DLD1 (cell line): ENCODE results near the gene NACC1.
"Not testable (repeated sequence)": the region's sequence is repeated elsewhere in the genome, so short reads cannot be mapped to it uniquely, and the experiment has no call there.

Experiments used
- in situ Hi-C: cut with HindIII; loops from 2 replicates; pipeline ENCODE4 v1.10.0; 2017; ENCODE audit warnings: low sequenced_read_pairs

The NACC1 gene

DNA sequence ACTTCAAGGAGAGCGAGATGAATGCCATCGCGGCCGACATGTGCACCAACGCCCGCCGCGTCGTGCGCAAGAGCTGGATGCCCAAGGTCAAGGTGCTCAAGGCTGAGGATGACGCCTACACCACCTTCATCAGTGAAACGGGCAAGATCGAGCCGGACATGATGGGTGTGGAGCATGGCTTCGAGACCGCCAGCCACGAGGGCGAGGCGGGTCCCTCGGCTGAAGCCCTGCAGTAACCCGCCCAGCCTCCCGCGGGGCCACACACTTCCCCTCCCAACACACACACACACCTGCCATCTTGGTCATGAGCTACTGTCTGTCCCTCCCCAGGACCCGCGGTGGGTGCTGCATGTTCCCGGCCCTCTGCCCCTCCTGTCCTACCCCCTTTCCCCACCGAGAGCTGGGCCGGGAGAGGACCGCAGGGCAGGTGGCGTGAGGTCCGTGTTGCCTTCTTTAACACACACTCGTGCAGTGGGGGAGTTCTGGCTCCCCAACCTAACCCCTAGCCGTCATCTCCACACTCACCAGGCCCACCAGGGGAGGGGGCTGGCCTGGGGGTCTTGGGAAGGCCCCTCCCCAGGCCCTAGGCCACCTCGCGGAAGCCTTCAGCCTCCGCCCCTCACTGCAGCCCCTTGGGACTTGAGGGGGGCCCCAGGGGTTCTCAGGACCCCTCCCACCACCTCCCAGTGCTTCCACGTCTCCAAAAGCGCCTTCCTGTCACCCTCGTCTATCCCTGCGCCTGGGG is 20.3 kb downstream of the NACC1 start:
- in situ Hi-C loops: no loop called here

DNA sequence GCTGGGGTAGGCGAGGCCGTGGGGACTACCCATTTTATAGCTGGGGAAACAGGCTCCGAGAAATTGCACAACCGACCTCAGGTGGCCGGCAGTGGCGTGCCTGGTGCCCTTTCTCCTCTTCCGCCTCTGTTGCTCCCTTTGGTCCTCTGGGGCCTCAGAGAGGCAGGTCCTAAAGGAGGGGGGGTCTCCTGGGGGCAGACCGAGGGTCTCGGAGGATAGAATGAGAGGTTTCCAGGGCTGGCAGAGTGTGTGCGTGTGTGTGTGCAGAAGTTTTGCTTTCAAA is 20.8 kb downstream of the NACC1 start:
- in situ Hi-C loops: no loop called here

DNA sequence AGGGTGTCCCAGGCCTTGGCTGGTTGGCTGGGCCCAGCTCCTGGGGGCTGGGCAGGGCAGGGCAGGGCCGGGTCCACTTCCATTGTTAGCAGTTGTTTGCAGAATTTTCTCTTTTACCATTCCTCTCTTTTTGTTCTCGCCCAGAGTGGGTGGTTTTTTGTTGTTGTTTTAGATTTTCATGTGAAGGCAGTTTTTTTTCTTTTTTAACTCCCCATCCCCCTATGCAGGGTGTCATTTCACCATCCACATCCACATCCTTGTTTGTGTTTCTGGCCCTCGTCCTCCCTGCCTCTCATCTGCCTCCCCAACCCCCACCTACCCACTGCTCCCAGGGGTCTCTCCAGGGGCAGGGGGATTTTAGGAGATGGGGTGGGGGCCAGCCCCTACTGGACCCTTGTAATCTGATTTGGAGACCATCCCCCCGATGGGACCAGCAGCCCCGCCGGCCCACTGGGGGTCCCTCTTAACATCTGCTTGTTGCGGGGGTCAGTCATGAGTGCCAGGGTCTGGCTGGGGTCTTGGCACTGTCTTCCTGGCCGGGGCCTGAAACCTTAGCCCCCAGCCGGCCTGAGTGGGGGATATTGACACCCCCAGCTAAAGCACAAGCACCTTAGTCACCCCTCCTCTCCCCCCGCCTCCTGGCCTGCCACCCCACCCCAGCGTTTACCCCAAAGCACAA is 21.7 kb downstream of the NACC1 start:
- in situ Hi-C loops: no loop called here

DNA sequence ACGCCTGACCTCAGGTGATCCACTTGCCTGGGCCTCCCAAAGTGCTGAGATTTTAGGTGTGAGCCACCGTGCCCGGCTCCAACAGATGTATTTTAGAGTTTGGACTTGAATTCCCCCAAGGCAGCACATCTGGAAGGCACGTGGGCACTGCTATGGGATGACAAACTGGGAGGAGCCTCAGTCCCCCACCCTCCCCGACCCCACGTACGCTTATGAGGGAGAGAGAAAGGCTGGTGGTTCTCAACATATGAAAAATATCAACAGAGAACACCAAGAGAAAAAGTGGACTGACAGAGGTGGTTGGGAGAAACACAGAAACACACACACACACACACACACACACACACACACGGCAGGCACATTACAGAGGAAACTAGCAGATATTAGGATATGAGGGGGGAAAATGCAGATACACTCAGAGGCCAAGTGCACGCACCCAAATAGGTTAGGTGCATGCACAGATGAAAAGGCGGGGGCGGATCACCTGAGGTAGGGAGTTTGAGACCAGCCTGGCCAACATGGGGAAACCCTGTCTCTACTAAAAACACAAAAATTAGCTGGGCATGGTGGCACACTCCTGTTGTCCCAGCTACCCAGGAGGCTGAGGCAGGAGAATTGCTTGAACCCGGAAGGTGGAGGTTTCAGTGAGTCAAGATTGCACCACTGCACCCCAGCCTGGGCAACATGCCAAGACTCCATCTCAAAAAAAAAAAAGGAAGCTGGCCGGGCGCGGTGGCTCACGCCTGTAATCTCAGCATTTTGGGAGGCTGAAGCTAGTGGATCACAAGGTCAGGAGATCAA is 28.9 kb downstream of the NACC1 start:
- in situ Hi-C loops: no loop called here

DNA sequence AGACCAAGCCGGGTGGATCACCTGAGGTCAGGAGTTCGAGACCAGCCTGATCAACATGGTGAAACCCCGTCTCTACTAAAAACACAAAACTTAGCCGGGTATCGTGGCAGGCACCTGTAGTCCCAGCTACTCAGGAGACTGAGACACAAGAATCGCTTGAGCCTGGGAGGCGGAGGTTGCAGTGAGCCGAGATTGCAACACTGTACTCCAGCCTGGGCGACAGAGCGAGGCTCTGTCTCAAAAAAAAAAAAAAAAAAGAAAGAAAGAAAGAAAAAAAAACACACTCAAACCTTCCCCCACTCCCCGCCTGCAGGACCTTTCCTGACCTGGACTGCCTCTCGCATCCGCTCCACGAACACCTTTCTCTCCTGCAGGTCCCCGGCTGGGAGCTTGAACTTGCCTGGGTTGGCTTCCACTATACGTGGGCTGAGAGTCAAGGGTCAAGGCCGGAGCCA is 31.1 kb downstream of the NACC1 start:
- in situ Hi-C loops: not testable (repeated sequence)

DNA sequence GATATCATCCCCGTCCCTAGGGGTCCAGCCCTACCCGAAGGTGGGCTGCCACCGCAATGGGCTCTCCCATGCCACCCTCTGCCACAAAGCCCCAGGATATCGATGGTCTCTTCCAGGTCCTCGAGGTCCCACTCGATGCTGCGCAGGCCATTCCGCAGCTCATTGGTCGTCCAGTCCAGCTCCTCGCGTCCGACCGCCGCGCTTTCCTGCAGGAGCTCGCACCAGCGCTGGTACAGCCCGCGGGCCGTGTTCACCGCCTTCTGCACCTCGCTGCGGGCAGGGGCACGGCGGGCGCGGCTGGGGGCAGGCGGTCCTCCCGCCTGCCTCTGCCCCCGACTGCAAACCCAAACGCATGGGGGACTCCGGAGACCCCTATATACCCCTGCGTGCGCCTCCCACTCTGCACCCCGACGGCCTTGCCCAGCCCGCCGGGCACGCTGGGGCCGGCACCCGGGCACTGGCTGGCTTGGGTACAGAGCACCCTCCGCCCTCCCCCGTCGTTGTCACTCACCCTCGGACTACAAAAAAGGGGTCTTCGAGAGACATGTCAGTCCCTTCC is 31.6 kb downstream of the NACC1 start:
- in situ Hi-C loops: no loop called here

DNA sequence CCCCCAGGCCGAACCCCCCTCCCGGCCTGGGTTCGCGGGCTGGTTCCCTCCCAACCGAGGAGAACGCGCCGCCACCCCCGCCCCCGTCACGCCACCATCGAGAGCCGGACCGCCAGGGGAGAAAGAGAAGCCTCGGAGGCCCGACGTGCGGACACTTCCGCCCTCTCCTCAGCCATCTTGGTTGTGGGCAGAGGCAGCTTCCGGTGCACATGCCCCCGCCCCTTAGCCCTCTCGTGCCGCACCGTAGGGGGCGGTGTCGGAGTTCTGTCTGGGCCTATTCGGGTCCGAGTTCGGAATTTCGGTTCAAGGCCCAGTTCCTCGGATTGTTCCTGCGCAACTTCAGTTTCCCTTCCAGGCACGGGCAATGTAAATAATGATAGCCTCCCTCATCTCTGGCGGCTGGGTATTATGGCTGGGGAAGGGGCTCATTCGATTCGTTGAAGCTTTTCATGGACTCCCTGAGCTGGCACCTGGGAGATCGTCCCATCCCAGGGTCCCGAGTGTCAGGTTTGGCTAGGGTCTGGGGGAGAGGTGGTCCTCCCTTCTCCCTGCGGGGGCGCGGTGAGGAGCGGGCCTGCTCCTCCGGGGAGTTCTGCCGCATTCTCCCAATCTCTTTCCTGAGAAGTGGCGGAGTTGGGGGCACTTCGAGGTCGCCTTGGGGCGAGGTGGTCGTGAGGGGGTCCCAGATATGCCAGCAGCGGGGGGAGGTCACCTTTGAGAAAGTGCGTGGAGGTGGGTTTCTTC is 32.3 kb downstream of the NACC1 start, which contains the start of the genes IER2 and STX10:
IER2 (plus strand) TSS at position 225 of the 744 bp plus-strand sequence. CDS start 2,776 bp downstream, outside the sequence.
STX10 (minus strand) TSS at position 189 of the 744 bp plus-strand sequence. CDS start 202 bp downstream, outside the sequence.
- in situ Hi-C loops: no loop called here

DNA sequence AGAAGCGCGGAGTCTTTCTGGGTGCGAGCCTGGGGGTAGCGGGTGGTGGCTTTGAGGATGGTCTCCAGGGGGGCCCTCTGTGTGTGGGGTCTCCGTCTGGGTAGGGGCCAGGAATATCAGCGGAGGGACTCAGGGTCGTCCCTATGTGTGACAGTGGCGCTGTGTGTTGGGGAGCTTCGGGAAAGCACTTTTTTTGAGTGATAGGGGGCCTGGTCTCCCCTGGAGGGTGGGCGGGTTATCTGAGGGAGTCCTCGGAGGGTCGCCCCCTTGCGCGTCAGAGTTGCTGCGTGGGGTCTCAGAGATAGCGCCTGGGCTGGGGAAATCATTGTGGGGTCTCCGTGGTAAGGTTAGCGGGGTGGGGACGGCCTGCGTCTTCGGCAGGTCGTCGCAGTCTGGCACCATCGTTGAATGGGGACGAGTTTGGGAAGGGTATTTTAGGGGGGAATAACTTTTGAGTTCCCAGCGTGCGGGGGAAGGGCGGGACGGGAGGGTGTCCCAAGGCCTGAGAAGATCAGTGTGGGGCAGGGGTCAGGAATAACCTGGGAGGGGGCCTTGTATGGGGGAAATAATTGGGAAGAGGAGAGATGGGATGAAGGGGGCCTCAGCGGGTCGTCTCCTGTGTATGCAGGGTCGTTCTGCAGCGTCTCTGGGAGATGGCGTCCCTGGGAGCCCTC is 33.0 kb downstream of the NACC1 start:
- in situ Hi-C loops: no loop called here

DNA sequence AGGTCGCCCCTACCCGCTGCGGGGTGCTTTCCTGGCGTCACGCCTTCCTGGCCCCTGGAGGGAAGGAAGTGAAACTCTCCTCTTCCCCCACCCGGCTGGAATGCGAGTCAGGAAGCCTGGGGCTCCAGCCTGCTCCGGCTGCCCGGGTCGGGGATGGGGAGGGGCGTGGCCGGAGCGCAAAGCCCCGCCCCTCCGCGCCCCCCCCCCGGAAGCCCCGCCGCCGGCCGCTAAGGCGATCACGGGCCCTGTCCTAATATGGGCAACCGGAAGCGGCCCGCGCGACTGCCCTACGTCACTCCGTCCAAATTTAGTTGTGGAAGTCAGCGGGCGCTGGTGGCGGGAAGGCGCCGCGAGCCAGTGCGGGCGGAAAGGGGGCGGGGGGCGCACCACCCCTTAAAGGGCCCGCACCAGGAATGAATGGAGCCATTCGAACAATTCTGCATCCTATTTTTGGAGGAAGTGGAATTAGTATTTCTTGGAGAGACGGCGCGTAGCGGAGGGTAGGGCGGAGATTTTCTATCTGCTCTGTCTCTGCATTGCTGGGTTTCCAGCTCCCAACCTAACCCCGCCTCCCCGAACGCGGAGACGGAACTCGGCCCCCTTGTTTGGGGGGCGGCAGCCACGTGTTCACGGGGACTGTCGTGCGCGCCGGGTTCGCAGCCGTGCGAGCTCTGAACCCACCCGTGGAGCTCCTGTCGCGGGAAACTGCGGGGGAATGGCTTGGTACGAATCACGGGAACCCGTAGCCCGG is 33.7 kb downstream of the NACC1 start:
- in situ Hi-C loops: no loop called here

DNA sequence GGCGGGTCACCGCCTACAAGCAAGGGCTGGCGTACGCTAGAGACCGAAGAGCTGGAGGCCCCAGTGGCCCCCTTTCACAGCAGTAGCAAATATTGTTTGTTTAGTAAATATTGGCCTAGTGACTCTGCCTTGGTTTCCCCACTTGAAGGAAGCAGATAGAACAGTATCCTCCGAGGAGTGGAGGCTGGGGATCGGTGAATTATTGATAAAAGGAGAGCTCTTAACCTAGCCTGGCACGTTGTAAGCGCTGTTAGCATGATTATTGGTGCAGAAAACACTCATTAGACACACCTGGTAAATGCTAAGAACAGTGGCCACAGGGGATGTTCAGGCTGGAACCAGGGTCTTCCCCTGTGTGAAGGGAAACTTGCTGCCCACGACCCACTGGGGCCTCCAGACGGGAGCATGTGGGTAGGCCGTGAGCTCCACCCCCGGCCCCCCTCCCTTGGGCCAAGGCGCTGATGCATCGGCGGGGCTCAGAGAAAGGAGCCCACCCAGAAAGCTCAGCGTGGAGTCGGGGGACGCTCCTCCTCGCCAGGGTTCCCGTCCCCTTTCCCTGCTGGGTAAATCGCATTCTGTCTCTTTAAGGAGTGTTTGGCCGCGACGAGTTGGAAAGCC is 34.4 kb downstream of the NACC1 start:
- in situ Hi-C loops: no loop called here

DNA sequence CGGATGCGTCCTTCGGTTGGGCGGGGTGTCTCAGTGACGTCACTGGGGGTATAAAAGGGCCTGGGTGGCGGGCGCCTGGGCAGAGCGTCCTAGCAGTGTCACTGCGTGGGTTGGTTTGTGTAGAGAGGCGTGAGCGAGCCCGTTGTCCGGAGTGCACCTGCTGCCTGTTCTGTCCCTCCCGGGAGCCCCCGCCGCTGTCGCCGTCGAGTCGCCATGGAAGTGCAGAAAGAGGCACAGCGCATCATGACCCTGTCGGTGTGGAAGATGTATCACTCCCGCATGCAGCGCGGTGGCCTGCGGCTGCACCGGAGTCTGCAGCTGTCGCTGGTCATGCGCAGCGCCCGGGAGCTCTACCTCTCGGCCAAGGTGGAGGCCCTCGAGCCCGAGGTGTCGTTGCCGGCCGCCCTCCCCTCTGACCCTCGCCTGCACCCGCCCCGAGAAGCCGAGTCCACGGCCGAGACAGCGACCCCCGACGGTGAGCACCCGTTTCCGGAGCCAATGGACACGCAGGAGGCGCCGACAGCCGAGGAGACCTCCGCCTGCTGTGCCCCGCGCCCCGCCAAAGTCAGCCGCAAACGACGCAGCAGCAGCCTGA is 35.0 kb downstream of the NACC1 start:
- in situ Hi-C loops: no loop called here

DNA sequence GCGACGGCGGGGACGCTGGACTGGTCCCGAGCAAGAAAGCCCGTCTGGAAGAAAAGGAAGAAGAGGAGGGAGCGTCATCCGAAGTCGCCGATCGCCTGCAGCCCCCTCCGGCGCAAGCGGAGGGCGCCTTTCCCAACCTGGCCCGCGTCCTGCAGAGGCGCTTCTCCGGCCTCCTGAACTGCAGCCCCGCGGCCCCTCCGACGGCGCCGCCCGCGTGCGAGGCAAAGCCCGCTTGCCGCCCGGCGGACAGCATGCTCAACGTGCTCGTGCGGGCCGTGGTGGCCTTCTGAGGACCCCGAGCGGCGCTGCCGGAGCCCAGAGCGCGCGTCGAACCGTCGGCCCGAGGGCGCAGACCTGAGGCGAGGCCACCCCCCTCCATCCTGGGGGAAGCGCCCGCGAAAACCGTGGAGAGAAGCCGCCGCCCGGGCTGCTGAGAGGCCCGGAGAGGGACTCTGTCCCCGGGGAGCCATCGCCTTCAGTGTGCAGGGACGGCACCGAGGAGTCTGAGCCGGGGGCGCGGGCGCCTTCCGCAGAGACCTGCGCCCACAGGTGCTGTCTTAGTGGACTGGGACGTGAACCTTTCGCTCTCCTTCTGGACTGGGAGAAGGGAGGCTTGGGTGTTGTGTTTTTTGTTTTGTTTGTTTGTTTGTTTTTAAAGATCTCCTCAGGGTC is 35.6 kb downstream of the NACC1 start:
- in situ Hi-C loops: no loop called here

DNA sequence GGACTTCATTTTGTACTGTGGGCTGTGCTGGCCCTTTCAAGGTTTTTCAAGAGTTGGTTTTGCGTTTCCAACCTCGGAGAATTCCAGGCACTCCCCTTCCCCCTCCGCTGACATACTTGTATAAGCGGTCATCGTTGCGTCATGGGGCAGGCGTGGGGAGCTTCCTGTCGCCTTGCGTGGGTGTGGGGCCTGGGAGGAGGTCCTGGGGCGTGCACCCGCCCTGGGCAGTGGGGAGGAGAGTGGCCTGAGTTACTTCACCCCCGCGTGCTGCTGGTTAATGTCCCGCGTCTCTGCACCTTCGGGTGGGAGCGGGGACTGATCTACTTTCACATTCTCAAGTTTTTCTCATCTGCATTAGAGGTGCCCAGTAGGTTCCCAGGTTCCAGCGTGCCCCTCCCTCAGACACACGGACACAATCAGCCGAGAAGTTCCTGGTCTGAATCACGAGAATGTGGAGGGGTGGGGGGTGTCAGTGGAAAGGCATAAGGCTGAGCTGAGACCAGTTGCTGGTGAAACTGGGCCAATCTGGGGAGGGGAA is 36.2 kb downstream of the NACC1 start:
- in situ Hi-C loops: no loop called here

DNA sequence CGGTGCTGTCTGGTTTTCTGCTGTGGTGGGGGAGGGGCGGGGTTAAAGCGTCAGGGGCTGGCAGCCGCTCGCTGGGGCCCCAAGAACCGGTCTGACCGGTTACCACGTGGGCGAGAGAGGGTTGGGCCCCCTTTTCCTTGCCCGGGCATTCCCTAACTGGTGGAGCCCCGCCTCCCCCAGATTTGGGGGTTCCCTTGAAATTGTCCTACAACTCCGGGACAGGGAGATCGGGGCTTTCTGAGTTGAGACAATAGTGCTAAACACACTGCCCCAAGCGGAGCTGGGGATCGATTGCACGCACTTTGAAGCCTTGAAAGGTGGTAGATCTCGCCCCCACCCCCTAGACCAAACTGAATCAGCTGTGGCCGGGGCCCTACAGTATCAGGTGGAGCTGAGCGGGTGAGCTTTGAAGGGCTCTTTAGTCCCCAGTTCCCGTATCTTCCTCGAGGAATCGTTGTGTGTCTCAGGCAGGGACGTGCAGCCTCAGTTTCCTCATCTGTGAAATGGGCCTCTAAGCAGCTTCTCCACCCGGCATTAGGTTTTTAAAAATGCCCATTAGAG is 36.9 kb downstream of the NACC1 start:
- in situ Hi-C loops: no loop called here

DNA sequence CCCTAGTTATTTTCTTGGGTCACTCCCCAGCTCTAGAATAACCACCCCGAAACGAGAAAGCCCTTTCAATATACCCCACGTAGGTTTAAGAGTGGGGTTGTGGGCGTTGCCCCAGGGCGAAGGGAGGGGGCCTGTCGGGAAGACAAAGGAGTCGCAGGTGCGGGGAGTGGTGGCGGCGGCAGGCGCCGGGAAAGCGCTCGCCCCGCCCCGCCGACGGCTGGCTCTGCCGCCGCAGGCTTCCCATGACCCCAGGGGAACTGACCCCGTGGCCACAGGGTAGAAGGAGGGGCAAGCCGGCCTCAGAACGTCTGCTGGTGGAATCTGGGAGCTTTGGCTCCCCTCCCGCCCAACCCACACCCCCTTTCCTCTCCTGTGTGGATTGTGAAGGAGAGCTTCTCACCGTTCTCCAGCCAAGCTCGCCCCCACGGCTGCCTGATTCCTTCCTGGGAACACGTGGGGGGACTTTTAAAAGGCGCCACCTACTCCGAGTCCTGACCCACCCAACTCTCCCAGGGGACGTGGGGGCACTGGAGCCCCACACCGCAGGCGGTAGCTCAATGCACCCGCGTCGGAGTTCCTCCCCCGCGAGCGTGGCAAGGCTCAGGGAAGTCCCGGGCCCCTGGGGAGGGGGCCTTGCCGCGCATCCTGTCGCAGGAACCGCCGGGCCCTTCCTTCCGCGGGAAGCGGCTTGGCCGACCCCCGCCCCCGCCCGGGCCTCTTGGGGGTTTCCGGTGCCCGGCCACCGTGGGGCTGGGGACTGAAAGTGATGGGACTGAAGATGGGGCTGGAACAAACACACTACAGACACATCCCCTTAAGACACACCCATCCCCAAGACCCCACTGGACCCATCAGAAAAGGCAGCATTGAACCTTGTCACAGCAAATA is 37.7 kb downstream of the NACC1 start:
- in situ Hi-C loops: no loop called here

DNA sequence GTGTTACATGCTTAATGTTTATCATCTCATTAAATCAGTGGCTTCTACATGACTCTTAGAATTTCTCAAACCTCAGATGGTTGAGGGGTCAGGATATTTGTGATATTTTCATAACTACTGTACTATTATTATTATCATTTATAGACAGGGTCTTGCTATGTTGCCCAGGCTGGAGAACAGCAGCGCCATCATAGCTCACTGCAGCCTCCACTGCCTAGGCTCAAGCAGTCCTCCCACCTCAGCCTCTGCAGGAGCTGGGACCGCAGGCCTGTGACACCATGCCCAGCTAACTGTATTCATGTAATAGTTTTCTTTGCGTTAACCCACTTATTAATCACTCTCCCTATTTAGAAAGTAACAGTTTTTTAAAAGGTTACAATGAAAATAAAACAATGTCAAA is 41.6 kb downstream of the NACC1 start:
- in situ Hi-C loops: no loop called here
